ENCODE data around the gene SARDH. TPM values are rescaled to one million over a fixed set of nuclear protein-coding genes. Genes with fewer than 3 reads are reported as not detected.
"Not testable (repeated sequence)": the region's sequence is repeated elsewhere in the genome, so short reads cannot be mapped to it uniquely, and the experiment has no call there.

SARDH gene
- total and polyA plus RNA-seq, 10 donors = 1.0 to 4.5 (median 2.3) TPM

DNA sequence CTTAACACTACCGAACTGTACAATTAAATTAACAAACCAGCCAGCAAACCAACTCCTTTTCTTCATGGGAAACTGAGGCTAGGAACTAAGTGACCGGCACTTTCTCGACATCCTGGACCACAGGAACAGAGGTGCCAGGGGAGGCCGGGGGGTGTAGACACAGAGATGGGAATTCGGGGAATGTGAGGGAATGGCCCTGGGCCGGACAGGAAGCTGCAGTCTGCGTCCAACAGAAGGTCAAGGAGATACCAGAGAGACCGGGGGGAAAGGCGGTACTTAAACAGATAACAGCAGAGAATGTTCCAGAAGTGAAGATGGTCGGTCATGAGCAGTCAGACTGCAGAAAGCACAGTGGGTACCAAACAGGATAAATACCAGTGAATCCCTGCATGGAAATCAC, 61.7 kb downstream of the SARDH start:
- Histone ChIP-seq H3K36me3 (no peaks in the 10 kb centered on the region), H3K27me3 (replicated peaks in 1 of 7) (peaks cover 0 to 13% (median 0%) of the 10 kb centered on the region in 7 donors), H3K27ac (peak overlapping the region in 7 of 8 donors; percentile 29 to 70 (median 43)), H3K9me3 (no peaks in the 10 kb centered on the region), H3K4me3 (no peak overlapping the region), H3K4me1 (peaks cover 0 to 29% (median 18%) of the 10 kb centered on the region in 6 donors)
- WGBS, 5 donors = 47 to 78% (median 55%) methylated on average over 10 of the region's 10 CpGs
- DNase-seq = no peak
- no peak for TF ChIP-seq POLR2AphosphoS5 (IDR thresholded peaks at IDR 0.05)
- intact Hi-C loops (cut with DNase I; ENCODE audit: low total_unique reads) = no loop called here

DNA sequence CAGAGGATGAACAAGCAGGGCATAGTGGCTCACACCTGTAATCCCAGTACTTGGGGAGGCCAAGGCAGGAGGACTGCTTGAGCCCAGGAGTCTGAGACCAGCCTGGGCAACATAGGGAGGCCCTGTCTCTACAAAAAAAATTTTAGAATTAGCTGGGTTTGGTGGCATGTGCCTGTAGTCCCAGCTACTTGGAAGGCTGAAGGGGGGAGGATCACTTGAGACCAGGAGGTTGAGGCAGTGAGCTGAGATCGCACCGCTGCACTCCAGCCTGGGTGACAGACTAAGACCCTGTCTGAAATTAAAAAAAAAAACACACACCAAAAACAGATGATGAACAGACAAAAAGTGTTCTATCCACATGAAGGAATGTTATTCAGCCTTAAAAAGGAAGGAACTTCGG, 62.4 kb downstream of the SARDH start:
- H3K4me3 ChIP-seq; H3K36me3 ChIP-seq; H3K9me3 ChIP-seq; DNase-seq; intact Hi-C loops (cut with DNase I; ENCODE audit: low total_unique reads): not testable (repeated sequence)
- peaks cover 0 to 29% (median 18%) of the 10 kb centered on the region in 6 donors for H3K4me1 ChIP-seq
- H3K27ac ChIP-seq = peak overlapping the region in 2 of 8 donors; percentile 53 to 70
- H3K27me3 ChIP-seq (replicated peaks in 1 of 7) = peaks cover 0 to 13% (median 0%) of the 10 kb centered on the region in 7 donors
- 92 to 99% (median 94%) methylated on average over 3 of the region's 3 CpGs for WGBS, 5 donors

DNA sequence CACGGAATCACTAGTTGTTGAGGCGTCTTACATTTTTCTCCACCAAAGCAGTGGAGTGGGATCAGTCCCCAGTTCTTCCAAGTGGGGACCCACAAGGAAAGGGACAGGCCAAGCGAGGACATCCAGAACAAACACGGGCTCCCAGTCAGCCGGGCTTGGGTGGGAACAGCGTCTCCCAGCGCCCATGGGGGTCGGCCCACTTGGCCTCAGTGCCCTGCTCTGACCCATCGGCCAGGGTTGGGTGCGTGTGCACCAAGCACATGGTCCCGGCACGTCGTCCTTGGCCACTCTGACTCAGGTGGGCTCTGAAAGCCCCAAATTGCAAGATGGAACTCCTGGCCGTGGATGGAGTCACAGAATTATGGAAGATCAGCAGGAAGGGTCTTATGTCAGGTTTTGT, 64.1 kb downstream of the SARDH start:
- Histone ChIP-seq H3K9me3 (no peaks in the 10 kb centered on the region), H3K4me1 (peaks cover 0 to 25% (median 13%) of the 10 kb centered on the region in 6 donors), H3K4me3 (no peak overlapping the region), H3K36me3 (no peaks in the 10 kb centered on the region), H3K27me3 (replicated peaks in 1 of 7) (peaks cover 0 to 20% (median 0%) of the 10 kb centered on the region in 7 donors), H3K27ac (no peak overlapping the region)
- TF ChIP-seq, protein P1, sequence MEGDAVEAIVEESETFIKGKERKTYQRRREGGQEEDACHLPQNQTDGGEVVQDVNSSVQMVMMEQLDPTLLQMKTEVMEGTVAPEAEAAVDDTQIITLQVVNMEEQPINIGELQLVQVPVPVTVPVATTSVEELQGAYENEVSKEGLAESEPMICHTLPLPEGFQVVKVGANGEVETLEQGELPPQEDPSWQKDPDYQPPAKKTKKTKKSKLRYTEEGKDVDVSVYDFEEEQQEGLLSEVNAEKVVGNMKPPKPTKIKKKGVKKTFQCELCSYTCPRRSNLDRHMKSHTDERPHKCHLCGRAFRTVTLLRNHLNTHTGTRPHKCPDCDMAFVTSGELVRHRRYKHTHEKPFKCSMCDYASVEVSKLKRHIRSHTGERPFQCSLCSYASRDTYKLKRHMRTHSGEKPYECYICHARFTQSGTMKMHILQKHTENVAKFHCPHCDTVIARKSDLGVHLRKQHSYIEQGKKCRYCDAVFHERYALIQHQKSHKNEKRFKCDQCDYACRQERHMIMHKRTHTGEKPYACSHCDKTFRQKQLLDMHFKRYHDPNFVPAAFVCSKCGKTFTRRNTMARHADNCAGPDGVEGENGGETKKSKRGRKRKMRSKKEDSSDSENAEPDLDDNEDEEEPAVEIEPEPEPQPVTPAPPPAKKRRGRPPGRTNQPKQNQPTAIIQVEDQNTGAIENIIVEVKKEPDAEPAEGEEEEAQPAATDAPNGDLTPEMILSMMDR (IDR thresholded peaks at IDR 0.05 in 8 of 11, conservative IDR thresholded peaks at IDR 0.05 in 3 of 11) = no peak
- TF ChIP-seq POLR2A (IDR thresholded peaks at IDR 0.05) = no peak
- TF ChIP-seq POLR2AphosphoS5 (IDR thresholded peaks at IDR 0.05) = no peak
- 91 to 95% (median 94%) methylated on average over 9 to 14 of the region's 14 CpGs for WGBS, 5 donors
- no peak for DNase-seq
- intact Hi-C loops (cut with DNase I; ENCODE audit: low total_unique reads) = no loop called here

DNA sequence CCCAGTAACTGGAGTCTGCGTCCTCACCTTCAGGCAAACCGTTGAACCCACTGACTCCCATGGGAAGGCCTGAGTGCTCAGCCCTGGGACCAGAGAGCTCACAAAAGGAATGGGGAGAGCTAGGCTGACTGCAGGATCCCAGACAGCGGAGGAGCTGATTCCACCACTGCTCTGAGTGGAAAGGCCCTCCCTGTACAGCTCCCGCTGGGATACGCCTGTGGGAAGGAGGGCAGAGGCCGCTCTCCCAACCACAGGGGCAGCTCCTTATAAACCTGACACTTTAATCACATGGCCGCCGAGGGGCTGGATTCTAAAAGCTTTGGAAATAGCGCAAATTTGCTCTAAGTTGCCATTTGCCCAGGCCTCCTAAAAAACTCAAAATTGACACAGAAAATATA, 64.9 kb downstream of the SARDH start:
- H3K4me3 ChIP-seq = no peak overlapping the region
- intact Hi-C loops (cut with DNase I; ENCODE audit: low total_unique reads) = no loop called here
- TF ChIP-seq, protein P1 (IDR thresholded peaks at IDR 0.05 in 8 of 11, conservative IDR thresholded peaks at IDR 0.05 in 3 of 11) = no peak
- TF ChIP-seq POLR2AphosphoS5 (IDR thresholded peaks at IDR 0.05) (no peak), POLR2A (IDR thresholded peaks at IDR 0.05) (no peak)
- DNase-seq = no peak
- no peaks in the 10 kb centered on the region for H3K36me3 ChIP-seq
- WGBS, 5 donors = 88 to 92% (median 92%) methylated on average over 6 to 9 of the region's 9 CpGs
- peaks cover 0 to 14% (median 0%) of the 10 kb centered on the region in 7 donors for H3K27me3 ChIP-seq (replicated peaks in 1 of 7)
- no peak overlapping the region for H3K27ac ChIP-seq
- no peaks in the 10 kb centered on the region for H3K9me3 ChIP-seq
- peaks cover 0 to 25% (median 11%) of the 10 kb centered on the region in 6 donors for H3K4me1 ChIP-seq

DNA sequence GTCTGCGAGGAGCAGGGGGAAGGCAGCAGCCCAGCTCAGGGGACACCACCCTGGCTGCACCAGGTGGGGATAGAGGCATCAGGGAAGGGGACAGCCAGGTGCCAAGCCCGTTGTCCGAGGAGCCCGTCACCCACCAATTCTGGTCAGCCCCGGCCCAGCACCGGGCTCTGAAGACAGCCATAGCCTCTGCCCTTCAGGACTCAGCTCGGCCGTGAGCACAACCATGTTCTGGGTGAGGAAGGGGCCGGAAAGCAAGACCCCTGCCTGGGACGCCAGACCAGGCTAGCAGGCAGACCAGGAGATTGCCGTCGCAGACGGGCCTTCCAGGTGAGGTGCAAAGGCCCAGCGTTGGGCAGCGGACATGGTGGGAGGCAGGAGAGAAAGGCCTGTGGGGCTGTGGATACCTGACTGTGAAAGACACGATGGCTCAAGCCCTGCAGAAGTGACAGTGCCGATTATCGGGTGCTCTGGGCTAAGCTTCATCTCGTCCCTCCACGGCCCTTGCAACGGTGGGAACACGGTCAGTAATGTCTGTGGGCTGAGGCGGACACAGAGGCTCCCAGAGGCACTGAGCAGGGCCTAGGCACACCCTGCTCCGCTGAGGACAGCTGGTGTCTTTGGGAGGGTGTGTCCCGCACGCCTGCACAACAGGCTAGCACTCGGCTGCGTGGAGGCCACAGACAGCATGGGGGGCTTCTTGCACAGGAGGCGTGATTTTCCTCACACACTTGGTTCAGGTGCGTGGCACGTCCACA, 65.5 kb downstream of the SARDH start:
- Histone ChIP-seq H3K9me3 (no peaks in the 10 kb centered on the region), H3K27me3 (replicated peaks in 1 of 7) (peaks cover 0 to 14% (median 0%) of the 10 kb centered on the region in 7 donors), H3K4me1 (peaks cover 0 to 20% (median 10%) of the 10 kb centered on the region in 6 donors), H3K27ac (no peak overlapping the region), H3K4me3 (no peak overlapping the region), H3K36me3 (no peaks in the 10 kb centered on the region)
- no peak for TF ChIP-seq POLR2A (IDR thresholded peaks at IDR 0.05)
- no peak for TF ChIP-seq POLR2AphosphoS5 (IDR thresholded peaks at IDR 0.05)
- TF ChIP-seq, protein P1 (IDR thresholded peaks at IDR 0.05 in 8 of 11, conservative IDR thresholded peaks at IDR 0.05 in 3 of 11) = no peak
- intact Hi-C loops (cut with DNase I; ENCODE audit: low total_unique reads) = no loop called here
- 90 to 94% (median 92%) methylated on average over 16 to 31 of the region's 31 CpGs for WGBS, 5 donors
- no peak for DNase-seq

Data from spleen (tissue), 11 donors.